OCI-LY1 (cell line): ENCODE data around the gene AKAP9.
"Not testable (repeated sequence)": the region's sequence is repeated elsewhere in the genome, so short reads cannot be mapped to it uniquely, and the experiment has no call there.

ENCODE experiments used
- H2AFZ ChIP-seq: fragments of 200-600 bp; sonication (generic), shearing (Covaris generic); 2 replicates; pipeline ENCODE4 v1.6.0; 2014; ENCODE audit warnings: antibody characterized with exemption, mild to moderate bottlenecking, low read length
- H3F3A ChIP-seq: fragments of 200-600 bp; sonication (generic), shearing (Covaris generic); 2 replicates; pipeline ENCODE4 v1.6.0; 2014; ENCODE audit warnings: mild to moderate bottlenecking, antibody characterized with exemption, low read length, moderate library complexity; ENCODE audit not compliant: insufficient read depth
- H3K27ac ChIP-seq: fragments of 200-600 bp; sonication (generic); 2 replicates; pipeline ENCODE4 v1.5.1; 2014; ENCODE audit warnings: low read length, mixed run types, mild to moderate bottlenecking, low read depth; ENCODE audit not compliant: poor library complexity, severe bottlenecking
- H3K27me3 ChIP-seq: fragments of 200-600 bp; sonication (generic); 2 replicates; pipeline ENCODE4 v1.6.0; 2014; ENCODE audit warnings: antibody characterized with exemption, mild to moderate bottlenecking, low read length, moderate library complexity; ENCODE audit not compliant: insufficient read depth
- H3K36me3 ChIP-seq: fragments of 200-600 bp; sonication (generic); 2 replicates; pipeline ENCODE4 v1.6.1; 2014; ENCODE audit warnings: mild to moderate bottlenecking, antibody characterized with exemption, low read length, moderate library complexity, mixed read lengths; ENCODE audit not compliant: insufficient read depth
- H3K4me1 ChIP-seq: fragments of 200-600 bp; sonication (generic); 2 replicates; pipeline ENCODE4 v1.5.1; 2014; ENCODE audit warnings: mild to moderate bottlenecking, low read length, moderate library complexity; ENCODE audit not compliant: insufficient read depth, severe bottlenecking
- H3K4me2 ChIP-seq: fragments of 200-600 bp; sonication (generic), shearing (Covaris generic); 2 replicates; pipeline ENCODE4 v1.6.1; 2014; ENCODE audit warnings: low read length
- H3K4me3 ChIP-seq: fragments of 200-600 bp; sonication (generic); 2 replicates; pipeline ENCODE4 v1.5.1; 2014; ENCODE audit warnings: low read length, low read depth, mild to moderate bottlenecking, mixed read lengths; ENCODE audit not compliant: poor library complexity, severe bottlenecking
- H3K79me2 ChIP-seq: fragments of 200-600 bp; shearing (Covaris generic); 2 replicates; pipeline ENCODE4 v1.6.1; 2016; ENCODE audit warnings: mixed run types, low read length, mixed read lengths; ENCODE audit not compliant: insufficient read depth
- H3K9ac ChIP-seq: fragments of 200-600 bp; sonication (generic), shearing (Covaris generic); 2 replicates; pipeline ENCODE4 v1.6.1; 2014; ENCODE audit warnings: mild to moderate bottlenecking, low read length, mixed read lengths
- H3K9me2 ChIP-seq: fragments of 200-600 bp; sonication (generic), shearing (Covaris generic); 2 replicates; pipeline ENCODE4 v1.6.1; 2014; ENCODE audit warnings: low read depth, mild to moderate bottlenecking, low read length, mixed read lengths
- H3K9me3 ChIP-seq: fragments of 200-600 bp; shearing (Covaris generic); 2 replicates; pipeline ENCODE4 v1.6.1; 2014; ENCODE audit warnings: low read length, mixed read lengths
- H4K20me1 ChIP-seq: fragments of 200-600 bp; sonication (generic), shearing (Covaris generic); 2 replicates; pipeline ENCODE4 v1.6.0; 2016; ENCODE audit warnings: mild to moderate bottlenecking, low read length; ENCODE audit not compliant: insufficient read depth
- CTCF ChIP-seq: fragments of 200-600 bp; sonication (generic), shearing (Covaris generic); IDR thresholded peaks from 2 replicates; pipeline ENCODE4 v1.5.1; 2017; ENCODE audit warnings: mild to moderate bottlenecking, antibody characterized with exemption, low read length, moderate library complexity, mixed read lengths
- EZH2 ChIP-seq: fragments of 200-600 bp; sonication (generic), shearing (Covaris generic); IDR thresholded peaks from 2 replicates; pipeline ENCODE4 v1.8.0; 2017; ENCODE audit warnings: borderline replicate concordance, mixed run types, mild to moderate bottlenecking, antibody characterized with exemption, low read length, moderate library complexity, mixed read lengths

AKAP9 gene

GRCh38 chr7:92072708-92073107 lies 132.0 kb downstream of the AKAP9 start:
- no peaks in the 10 kb centered on the region for H3K4me1 ChIP-seq
- H3K27ac ChIP-seq = no peak overlapping the region
- H3F3A ChIP-seq = no peaks in the 10 kb centered on the region
- H3K9ac ChIP-seq = no peak overlapping the region
- H3K79me2 ChIP-seq = no peaks in the 10 kb centered on the region
- TF ChIP-seq EZH2 (no peak), CTCF (no peak)
- no peak overlapping the region for H3K4me3 ChIP-seq
- no peak overlapping the region for H2AFZ ChIP-seq
- no peaks in the 10 kb centered on the region for H3K9me3 ChIP-seq
- no peak overlapping the region for H3K4me2 ChIP-seq
- H4K20me1 ChIP-seq = no peaks in the 10 kb centered on the region
- H3K9me2 ChIP-seq = no peaks in the 10 kb centered on the region
- no peaks in the 10 kb centered on the region for H3K27me3 ChIP-seq
- H3K36me3 ChIP-seq = peaks cover 33% of the 10 kb centered on the region

- no peak overlapping the region for H2AFZ ChIP-seq
- H3K9me2 ChIP-seq = no peaks in the 10 kb centered on the region
- H3K79me2 ChIP-seq = no peaks in the 10 kb centered on the region
- no peaks in the 10 kb centered on the region for H3F3A ChIP-seq
- H4K20me1 ChIP-seq = no peaks in the 10 kb centered on the region
- no peak overlapping the region for H3K4me3 ChIP-seq
- H3K27me3 ChIP-seq = no peaks in the 10 kb centered on the region
- H3K27ac ChIP-seq = no peak overlapping the region
- no peaks in the 10 kb centered on the region for H3K9me3 ChIP-seq
- no peak overlapping the region for H3K4me2 ChIP-seq
- no peak overlapping the region for H3K9ac ChIP-seq
- no peak for TF ChIP-seq EZH2
- no peak for TF ChIP-seq CTCF
- H3K36me3 ChIP-seq = peaks cover 32% of the 10 kb centered on the region; the same call in 1 of the 2 replicates
- H3K4me1 ChIP-seq = no peaks in the 10 kb centered on the region
These were observed 134.9 kb downstream of the AKAP9 start for GRCh38 chr7:92075455-92076158.

GRCh38 chr7:92076509-92076908 lies 135.8 kb downstream of the AKAP9 start:
- Histone ChIP-seq H3K9me2 (no peaks in the 10 kb centered on the region), H3K4me2 (no peak overlapping the region), H3K4me3 (no peak overlapping the region), H3K4me1 (no peaks in the 10 kb centered on the region), H3K9me3 (no peaks in the 10 kb centered on the region), H4K20me1 (no peaks in the 10 kb centered on the region), H3K79me2 (no peaks in the 10 kb centered on the region), H3K27me3 (no peaks in the 10 kb centered on the region), H3F3A (no peaks in the 10 kb centered on the region), H2AFZ (no peak overlapping the region), H3K9ac (no peak overlapping the region), H3K36me3 (peaks cover 25% of the 10 kb centered on the region; the same call in 1 of the 2 replicates), H3K27ac (no peak overlapping the region)
- no peak for TF ChIP-seq CTCF
- TF ChIP-seq EZH2 = no peak

GRCh38 chr7:92083922-92084321 lies 143.3 kb downstream of the AKAP9 start:
- not testable (repeated sequence) for H3K9me2 ChIP-seq, H3K9me3 ChIP-seq, H3K27me3 ChIP-seq, H2AFZ ChIP-seq, H3K4me1 ChIP-seq, H3K79me2 ChIP-seq, H3K4me2 ChIP-seq, H3F3A ChIP-seq, H3K4me3 ChIP-seq, H3K9ac ChIP-seq, H4K20me1 ChIP-seq, H3K27ac ChIP-seq
- peaks cover 69% of the 10 kb centered on the region for H3K36me3 ChIP-seq
